Trophoblast cell (in vitro differentiated cells and primary cell): ENCODE measurements around the gene ZKSCAN3.

ENCODE experiments used
- DNase-seq, 2 donors: peaks; one replicate each; pipeline ENCODE4 v3.0.0-alpha.2; 2016
- H2AFZ ChIP-seq: 2 replicates; pipeline ENCODE4 v1.6.1; 2013; ENCODE audit warnings: low read length, moderate library complexity, mild to moderate bottlenecking; ENCODE audit not compliant: insufficient read depth, poor library complexity
- H2AK5ac ChIP-seq: 2 replicates; pipeline ENCODE4 v1.6.1; 2013; ENCODE audit warnings: mild to moderate bottlenecking, low read length
- H2BK120ac ChIP-seq: 2 replicates; pipeline ENCODE4 v1.6.1; 2013; ENCODE audit warnings: low read length, mild to moderate bottlenecking, moderate library complexity; ENCODE audit not compliant: insufficient read depth, poor library complexity
- H2BK12ac ChIP-seq: 2 replicates; pipeline ENCODE4 v1.6.1; 2013; ENCODE audit warnings: mild to moderate bottlenecking, low read length, moderate library complexity
- H2BK5ac ChIP-seq: 2 replicates; pipeline ENCODE4 v1.6.1; 2013; ENCODE audit warnings: low read length, low read depth, moderate library complexity, mild to moderate bottlenecking; ENCODE audit not compliant: poor library complexity
- H3K14ac ChIP-seq: 2 replicates; pipeline ENCODE4 v1.6.1; 2013; ENCODE audit warnings: mild to moderate bottlenecking, low read length
- H3K18ac ChIP-seq: 2 replicates; pipeline ENCODE4 v1.6.1; 2013; ENCODE audit warnings: mild to moderate bottlenecking, low read length
- H3K23ac ChIP-seq: 2 replicates; pipeline ENCODE4 v1.6.1; 2013; ENCODE audit warnings: low read length
- H3K27ac ChIP-seq: 2 replicates; pipeline ENCODE4 v1.5.1; 2013; ENCODE audit warnings: low read depth, mild to moderate bottlenecking, inconsistent platforms, low read length, moderate library complexity
- H3K27me3 ChIP-seq: 2 replicates; pipeline ENCODE4 v1.6.1; 2013; ENCODE audit warnings: inconsistent platforms, mild to moderate bottlenecking, low read length, moderate library complexity; ENCODE audit not compliant: insufficient read depth
- H3K36me3 ChIP-seq, 2 experiments: 1 replicate in 1 of 2; 2 replicates in 1 of 2; pipeline ENCODE4 v1.6.1; 2013; ENCODE audit warnings: low read length in 2 of 2, mild to moderate bottlenecking in 2 of 2, moderate library complexity in 1 of 2; ENCODE audit not compliant: insufficient read depth in 2 of 2, control insufficient read depth in 1 of 2
- H3K4ac ChIP-seq: 2 replicates; pipeline ENCODE4 v1.6.1; 2013; ENCODE audit warnings: low read depth, mild to moderate bottlenecking, low read length, moderate library complexity
- H3K4me1 ChIP-seq, 2 experiments: 1 replicate in 1 of 2; 2 replicates in 1 of 2; pipeline ENCODE4 v1.6.1; 2013; ENCODE audit warnings: low read length in 2 of 2, mild to moderate bottlenecking in 2 of 2, moderate library complexity in 1 of 2; ENCODE audit not compliant: insufficient read depth in 2 of 2, control insufficient read depth in 1 of 2
- H3K4me2 ChIP-seq: 2 replicates; pipeline ENCODE4 v1.6.1; 2013; ENCODE audit warnings: inconsistent platforms, mild to moderate bottlenecking, low read length, moderate library complexity
- H3K4me3 ChIP-seq: 2 replicates; pipeline ENCODE4 v1.5.1; 2013; ENCODE audit warnings: mild to moderate bottlenecking, low read depth, low read length, inconsistent platforms
- H3K79me1 ChIP-seq: one replicate; pipeline ENCODE4 v1.6.1; 2013; ENCODE audit warnings: low read length
- H3K79me2 ChIP-seq: 2 replicates; pipeline ENCODE4 v1.6.1; 2013; ENCODE audit warnings: low read length, mild to moderate bottlenecking; ENCODE audit not compliant: control insufficient read depth, insufficient read depth, poor library complexity
- H3K9ac ChIP-seq: 2 replicates; pipeline ENCODE4 v1.6.1; 2013; ENCODE audit warnings: mild to moderate bottlenecking, low read length
- H3K9me3 ChIP-seq: 2 replicates; pipeline ENCODE4 v1.6.1; 2013; ENCODE audit warnings: low read depth, mild to moderate bottlenecking, control low read depth, inconsistent platforms, low read length; ENCODE audit not compliant: insufficient read depth
- H4K12ac ChIP-seq: 2 replicates; pipeline ENCODE4 v1.6.1; 2013; ENCODE audit warnings: low read depth, mild to moderate bottlenecking, low read length, moderate library complexity
- H4K8ac ChIP-seq: 2 replicates; pipeline ENCODE4 v1.6.1; 2013; ENCODE audit warnings: low read depth, mild to moderate bottlenecking, low read length, moderate library complexity
- H4K91ac ChIP-seq: one replicate; pipeline ENCODE4 v1.6.1; 2013; ENCODE audit warnings: low read depth, mild to moderate bottlenecking, low read length, moderate library complexity
- WGBS: extraction: QIAGEN DNeasy Blood & Tissue Kit; methylation state at CpG from one replicate; pipeline ENCODE4 v1.1.7; 2013; ENCODE audit warnings: missing lambda C conversion rate; ENCODE audit not compliant: insufficient read length, insufficient coverage; ENCODE audit errors: extremely low coverage; 5-methylcytosine and 5-hydroxymethylcytosine counted together

The ZKSCAN3 gene

DNA sequence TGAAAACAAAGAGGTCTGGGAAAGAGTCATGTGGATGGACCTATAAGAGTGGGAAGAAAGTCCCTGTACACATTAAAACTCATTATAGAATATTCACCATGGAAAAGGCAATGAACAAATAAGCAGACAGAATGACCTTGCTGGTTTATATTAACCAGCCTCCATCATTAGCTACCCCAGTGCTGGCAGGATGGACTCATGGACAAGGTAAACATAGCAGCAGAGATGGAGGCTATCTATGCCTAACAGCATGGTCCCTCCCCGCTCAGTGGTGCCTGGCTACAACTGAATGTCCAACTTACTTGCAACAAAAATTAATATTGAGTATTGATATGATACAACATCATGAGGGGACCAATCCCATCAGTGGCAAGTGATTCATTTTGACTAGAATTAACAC lies 4.5 kb upstream of the ZKSCAN3 start:
- no peak for DNase-seq
- no peak overlapping the region for H3K4me2 ChIP-seq
- no peak overlapping the region for H3K23ac ChIP-seq
- H3K27ac ChIP-seq: no peak overlapping the region
- H2BK120ac ChIP-seq: no peak overlapping the region
- no peak overlapping the region for H2AFZ ChIP-seq
- H3K79me1 ChIP-seq: peaks cover 4% of the 10 kb centered on the region
- no peak overlapping the region for H4K12ac ChIP-seq
- no peak overlapping the region for H4K8ac ChIP-seq
- no peak overlapping the region for H3K9ac ChIP-seq
- H3K27me3 ChIP-seq: no peaks in the 10 kb centered on the region
- no peaks in the 10 kb centered on the region for H3K9me3 ChIP-seq
- peaks cover 4% of the 10 kb centered on the region for H3K79me2 ChIP-seq
- H2BK5ac ChIP-seq: no peak overlapping the region
- no peak overlapping the region for H3K18ac ChIP-seq
- H3K4me3 ChIP-seq: no peak overlapping the region
- no peak overlapping the region for H3K4ac ChIP-seq
- H3K4me1 ChIP-seq: no peaks in the 10 kb centered on the region
- H2AK5ac ChIP-seq: no peak overlapping the region
- no CpG with 5 or more reads among the region's 1 CpG for WGBS
- no peak overlapping the region for H3K14ac ChIP-seq
- no peak overlapping the region for H4K91ac ChIP-seq
- H3K36me3 ChIP-seq: no peaks in the 10 kb centered on the region
- H2BK12ac ChIP-seq: no peak overlapping the region

DNA sequence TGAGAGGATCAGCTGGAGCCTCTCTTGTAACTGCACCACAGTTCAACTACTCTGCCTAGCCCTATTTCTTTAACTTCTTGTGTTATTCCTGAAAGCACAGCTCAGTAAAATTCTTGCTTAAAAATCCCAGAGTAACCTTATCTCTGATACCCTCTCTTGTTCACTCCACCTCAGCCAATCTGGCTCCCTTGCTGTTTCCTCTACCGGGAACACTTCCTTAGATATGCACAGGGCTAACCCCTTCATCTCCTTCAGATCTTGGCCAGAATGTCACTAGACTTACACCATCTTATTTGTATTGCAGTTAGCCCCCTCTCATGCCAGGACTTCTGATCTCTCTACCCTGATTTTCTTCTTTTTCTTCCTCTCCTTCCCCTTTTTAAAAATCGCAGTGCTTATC lies 2.6 kb upstream of the ZKSCAN3 start:
- H2AK5ac ChIP-seq: no peak overlapping the region
- H3K9me3 ChIP-seq: no peaks in the 10 kb centered on the region
- no peak overlapping the region for H3K27ac ChIP-seq
- no peak overlapping the region for H3K4me3 ChIP-seq
- no peak overlapping the region for H4K8ac ChIP-seq
- H3K4me2 ChIP-seq: no peak overlapping the region
- H3K36me3 ChIP-seq: no peaks in the 10 kb centered on the region
- no peak overlapping the region for H3K4ac ChIP-seq
- DNase-seq: no peak
- H2BK5ac ChIP-seq: no peak overlapping the region
- no peak overlapping the region for H2AFZ ChIP-seq
- H2BK120ac ChIP-seq: no peak overlapping the region
- peaks cover 0 to 3% of the 10 kb centered on the region in 2 experiments for H3K4me1 ChIP-seq
- WGBS: no CpG with 5 or more reads among the region's 2 CpGs
- no peak overlapping the region for H2BK12ac ChIP-seq
- H3K23ac ChIP-seq: no peak overlapping the region
- H3K18ac ChIP-seq: no peak overlapping the region
- no peaks in the 10 kb centered on the region for H3K27me3 ChIP-seq
- peaks cover 4% of the 10 kb centered on the region for H3K79me2 ChIP-seq
- no peak overlapping the region for H4K91ac ChIP-seq
- H4K12ac ChIP-seq: no peak overlapping the region
- peaks cover 5% of the 10 kb centered on the region for H3K79me1 ChIP-seq
- no peak overlapping the region for H3K14ac ChIP-seq
- no peak overlapping the region for H3K9ac ChIP-seq

DNA sequence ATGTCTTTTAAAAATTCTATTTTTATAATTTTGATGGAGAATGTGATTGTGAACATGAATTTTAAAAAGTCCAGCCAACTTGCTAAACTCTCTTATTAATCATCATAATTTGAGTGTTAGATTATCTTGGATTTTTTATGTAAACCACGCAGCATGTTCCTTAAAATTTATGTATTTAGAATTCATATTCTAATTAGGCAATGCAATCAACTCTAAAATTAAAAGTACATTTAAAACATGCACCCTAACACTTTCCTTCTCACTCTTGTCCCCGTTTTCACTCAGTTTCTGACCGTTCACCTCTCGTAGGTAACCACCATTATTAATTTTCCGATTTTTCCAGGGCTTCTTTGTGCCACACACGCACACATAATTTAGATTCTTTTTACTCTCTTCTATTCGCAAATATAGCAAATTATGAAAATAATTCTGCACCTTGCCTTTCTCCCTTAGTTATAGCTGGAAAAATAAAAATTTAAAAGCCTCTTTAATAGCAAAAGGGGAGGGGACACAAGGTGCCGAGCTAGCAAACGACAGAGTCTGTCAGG lies 329 bp upstream of the ZKSCAN3 start:
- no CpG with 5 or more reads among the region's 9 CpGs for WGBS
- Histone ChIP-seq H3K27me3 (no peaks in the 10 kb centered on the region), H4K91ac (no peak overlapping the region)

DNA sequence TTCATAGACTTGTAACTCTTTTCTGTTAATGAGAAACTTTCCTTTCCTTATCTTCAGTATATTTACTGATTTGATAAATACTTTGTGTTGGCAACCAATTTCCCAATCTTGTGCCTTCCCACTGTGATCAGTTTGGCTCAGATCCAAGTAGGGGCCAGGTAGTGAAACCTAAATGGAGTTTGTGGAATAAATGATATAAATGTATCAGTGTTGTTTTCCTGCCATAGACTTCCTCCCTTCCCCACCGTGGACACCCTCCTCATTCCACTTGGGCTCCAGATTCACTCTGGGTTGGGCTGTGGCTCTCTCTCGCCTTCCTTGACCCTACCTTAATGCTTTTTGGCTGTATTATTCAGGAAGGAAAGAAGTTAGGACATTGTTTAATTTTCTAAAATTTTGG lies 1.3 kb downstream of the ZKSCAN3 start:
- WGBS: no CpG with 5 or more reads among the region's 2 CpGs
- H4K91ac ChIP-seq: no peak overlapping the region
- no peak overlapping the region for H2AK5ac ChIP-seq
- DNase-seq: no peak
- peak overlapping the region; percentile 52 for H3K4ac ChIP-seq
- no peak overlapping the region for H3K14ac ChIP-seq
- H2BK5ac ChIP-seq: no peak overlapping the region
- H4K12ac ChIP-seq: no peak overlapping the region
- no peak overlapping the region for H3K18ac ChIP-seq
- H3K4me3 ChIP-seq: no peak overlapping the region
- no peak overlapping the region for H3K4me2 ChIP-seq
- peaks cover 5% of the 10 kb centered on the region for H3K79me1 ChIP-seq
- peaks cover 4% of the 10 kb centered on the region for H3K79me2 ChIP-seq
- no peak overlapping the region for H4K8ac ChIP-seq
- H3K9me3 ChIP-seq: peaks cover 3% of the 10 kb centered on the region
- no peak overlapping the region for H3K27ac ChIP-seq
- H2AFZ ChIP-seq: no peak overlapping the region
- peaks cover 0 to 5% of the 10 kb centered on the region in 2 experiments for H3K36me3 ChIP-seq
- H2BK12ac ChIP-seq: no peak overlapping the region
- H3K4me1 ChIP-seq: peaks cover 0 to 6% of the 10 kb centered on the region in 2 experiments
- no peak overlapping the region for H2BK120ac ChIP-seq
- H3K9ac ChIP-seq: no peak overlapping the region
- H3K23ac ChIP-seq: no peak overlapping the region
- H3K27me3 ChIP-seq: no peaks in the 10 kb centered on the region

More for the DNA sequence above, 329 bp upstream of the ZKSCAN3 start:
- no peak for DNase-seq
- Histone ChIP-seq H2BK12ac (no peak overlapping the region), H3K79me1 (peaks cover 5% of the 10 kb centered on the region), H2AK5ac (no peak overlapping the region), H3K4me3 (no peak overlapping the region), H3K36me3 (peaks cover 0 to 5% of the 10 kb centered on the region in 2 experiments), H4K12ac (no peak overlapping the region), H3K14ac (no peak overlapping the region), H3K79me2 (peaks cover 4% of the 10 kb centered on the region), H3K4ac (no peak overlapping the region), H3K23ac (no peak overlapping the region), H3K4me1 (peaks cover 0 to 3% of the 10 kb centered on the region in 2 experiments), H2AFZ (no peak overlapping the region), H3K27ac (no peak overlapping the region), H2BK5ac (no peak overlapping the region), H3K9me3 (peaks cover 3% of the 10 kb centered on the region), H2BK120ac (no peak overlapping the region), H3K4me2 (peak overlapping the region; percentile 65), H3K9ac (no peak overlapping the region), H4K8ac (peak overlapping the region; percentile 47), H3K18ac (no peak overlapping the region)
